Endometrial microvascular endothelial cells (primary cell): ENCODE data around the gene KRTAP19-7. TPM values are rescaled to one million over a fixed set of nuclear protein-coding genes. Genes with fewer than 3 reads are reported as not detected.

Experiments
- total RNA-seq: library from RNA; depleted of rRNA; stranded (reverse); fragments of >200 nt; gene quantifications from one replicate; pipeline ENCODE4 v1.2.3, GENCODE V29; 2015; ENCODE audit errors: inconsistent ontology term

The KRTAP19-7 gene
- total RNA-seq, 1 donor from 2014 or later, result not detected

Other genes starting within 250 kb of the KRTAP19-7 start
- not detected for gene KRTAP26-1, start 241.0 kb downstream of the KRTAP19-7 start, total RNA-seq
- not detected for gene KRTAP27-1, start 223.6 kb downstream of the KRTAP19-7 start, total RNA-seq
- gene KRTAP23-1, start 212.7 kb downstream of the KRTAP19-7 start, total RNA-seq, result not detected
- gene KRTAP13-2, start 189.0 kb downstream of the KRTAP19-7 start, total RNA-seq, result not detected
- gene KRTAP13-1, start 165.3 kb downstream of the KRTAP19-7 start, total RNA-seq, result not detected
- not detected for gene KRTAP13-3, start 135.4 kb downstream of the KRTAP19-7 start, total RNA-seq
- not detected for gene KRTAP13-4, start 131.1 kb downstream of the KRTAP19-7 start, total RNA-seq
- not detected for gene KRTAP15-1, start 121.0 kb downstream of the KRTAP19-7 start, total RNA-seq
- gene KRTAP19-1, start 80.9 kb downstream of the KRTAP19-7 start, total RNA-seq, result not detected
- gene KRTAP19-2, start 73.9 kb downstream of the KRTAP19-7 start, total RNA-seq, result not detected
- not detected for gene KRTAP19-3, start 69.3 kb downstream of the KRTAP19-7 start, total RNA-seq
- not detected for gene KRTAP19-4, start 64.1 kb downstream of the KRTAP19-7 start, total RNA-seq
- gene KRTAP19-5, start 59.2 kb downstream of the KRTAP19-7 start, total RNA-seq, result not detected
- gene KRTAP19-6, start 19.4 kb downstream of the KRTAP19-7 start, total RNA-seq, result not detected
- gene KRTAP22-2, start 29.1 kb upstream of the KRTAP19-7 start, total RNA-seq, result not detected
- gene KRTAP6-3, start 31.1 kb upstream of the KRTAP19-7 start, total RNA-seq, result not detected
- gene KRTAP6-2, start 37.6 kb upstream of the KRTAP19-7 start, total RNA-seq, result not detected
- not detected for gene KRTAP22-1, start 39.8 kb upstream of the KRTAP19-7 start, total RNA-seq
- gene KRTAP6-1, start 52.6 kb upstream of the KRTAP19-7 start, total RNA-seq, result not detected
- gene KRTAP20-1, start 55.1 kb upstream of the KRTAP19-7 start, total RNA-seq, result not detected
- gene KRTAP20-4, start 59.3 kb upstream of the KRTAP19-7 start, total RNA-seq, result not detected
- gene KRTAP20-2, start 73.9 kb upstream of the KRTAP19-7 start, total RNA-seq, result not detected
- gene KRTAP20-3, start 81.5 kb upstream of the KRTAP19-7 start, total RNA-seq, result not detected
- gene KRTAP21-3, start 157.5 kb upstream of the KRTAP19-7 start, total RNA-seq, result not detected
- gene KRTAP21-2, start 185.9 kb upstream of the KRTAP19-7 start, total RNA-seq, result not detected
- gene KRTAP21-1, start 194.1 kb upstream of the KRTAP19-7 start, total RNA-seq, result not detected